ENCODE measurements around the gene SPATS1. TPM values are rescaled to one million over a fixed set of nuclear protein-coding genes. Genes with fewer than 3 reads are reported as not detected.

SPATS1 gene
- total and polyA plus RNA-seq, 2 of the 13 experiments (the other 11 are each of a cell fraction or from before 2014, with no cell fraction given) = not detected

GRCh38 chr6:44387346-44388134, 45.1 kb downstream of the SPATS1 start, which contains the start of gene CDC5L (continued):
- no peak for TF ChIP-seq PTBP1 (IDR thresholded peaks at IDR 0.05; ENCODE audit: low read depth, low read length, poor library complexity, severe bottlenecking)
- peak; percentile 79; the same call in 1 of the 2 replicates for TF ChIP-seq ZNF670 (CRISPR knock-in tag; IDR thresholded peaks at IDR 0.05; ENCODE audit: borderline replicate concordance)
- TF ChIP-seq ZNF274 (CRISPR knock-in tag; IDR thresholded peaks at IDR 0.05) = peak; percentile 93; the same call in 1 of the 2 replicates
- peak; percentile 93 for TF ChIP-seq BCL3 (CRISPR knock-in tag; IDR thresholded peaks at IDR 0.05)
- peak; percentile 91 for TF ChIP-seq SAP130 (CRISPR knock-in tag; IDR thresholded peaks at IDR 0.05; ENCODE audit: low read depth)
- 0 out of 2 replicates have a peak, but pooled peaks have one; percentile 24 for TF ChIP-seq HHEX (CRISPR knock-in tag; IDR thresholded peaks at IDR 0.05)
- no peak for TF ChIP-seq JDP2 (CRISPR knock-in tag; IDR thresholded peaks at IDR 0.05; ENCODE audit: borderline replicate concordance)
- peak; percentile 69; the same call in 1 of the 2 replicates for TF ChIP-seq ZNF749 (CRISPR knock-in tag; IDR thresholded peaks at IDR 0.05; ENCODE audit: borderline replicate concordance)
- no peak for TF ChIP-seq TBP (CRISPR knock-in tag; IDR thresholded peaks at IDR 0.05)
- TF ChIP-seq ZNF580 (CRISPR knock-in tag; IDR thresholded peaks at IDR 0.05; ENCODE audit: borderline replicate concordance, low read depth) = peak; percentile 81
- no peak for TF ChIP-seq ZNF839 (CRISPR knock-in tag; IDR thresholded peaks at IDR 0.05; ENCODE audit: borderline replicate concordance)
- peak; percentile 71; the same call in 1 of the 2 replicates for TF ChIP-seq MED1 (CRISPR knock-in tag; IDR thresholded peaks at IDR 0.05)
- TF ChIP-seq NFE2L2 (IDR thresholded peaks at IDR 0.05; ENCODE audit: low read length) = no peak
- no peak for TF ChIP-seq ZBTB46 (CRISPR knock-in tag; IDR thresholded peaks at IDR 0.05; ENCODE audit: borderline replicate concordance)
- peak; percentile 67; the same call in 1 of the 2 replicates for TF ChIP-seq FOXK1 (CRISPR knock-in tag; IDR thresholded peaks at IDR 0.05; ENCODE audit: borderline replicate concordance, low read depth)
- 0 out of 2 replicates have a peak, but pooled peaks have one; percentile 29 for TF ChIP-seq RARG (CRISPR knock-in tag; IDR thresholded peaks at IDR 0.05; ENCODE audit: low read depth)
- TF ChIP-seq RBM39 (IDR thresholded peaks at IDR 0.05; ENCODE audit: low read depth, low read length, poor library complexity, severe bottlenecking) = peak; percentile 38
- TF ChIP-seq SP1 (IDR thresholded peaks at IDR 0.05) = peak; percentile 96
- TF ChIP-seq SP1 (CRISPR knock-in tag; IDR thresholded peaks at IDR 0.05) = peak; percentile 55
- TF ChIP-seq HDAC6 (IDR thresholded peaks at IDR 0.05; ENCODE audit: low read depth, low read length) = no peak
- peak; percentile 87 for TF ChIP-seq ZBTB26 (CRISPR knock-in tag; IDR thresholded peaks at IDR 0.05; ENCODE audit: borderline replicate concordance)
- peak; percentile 48; the same call in 1 of the 2 replicates for TF ChIP-seq SP5 (CRISPR knock-in tag; IDR thresholded peaks at IDR 0.05; ENCODE audit: borderline replicate concordance, low read depth)
- peak; percentile 81; the same call in 1 of the 2 replicates for TF ChIP-seq ZNF546 (CRISPR knock-in tag; conservative IDR thresholded peaks at IDR 0.05)
- TF ChIP-seq CENPT (CRISPR knock-in tag; IDR thresholded peaks at IDR 0.05; ENCODE audit: low read depth) = no peak
- TF ChIP-seq KDM4B (CRISPR knock-in tag; IDR thresholded peaks at IDR 0.05) = peak; percentile 67
- TF ChIP-seq CEBPB (IDR thresholded peaks at IDR 0.05; ENCODE audit: borderline replicate concordance, low read depth, low read length) = no peak
- TF ChIP-seq ZNF777 (CRISPR knock-in tag; IDR thresholded peaks at IDR 0.05) = 0 out of 2 replicates have a peak, but pooled peaks have one; percentile 31

Measured in HepG2 (cell line).